Sciatic nerve (tissue), 2 donors: ENCODE data around the gene TRPM7. TPM values are rescaled to one million over a fixed set of nuclear protein-coding genes. Genes with fewer than 3 reads are reported as not detected.
A peak's percentile ranks its signal among the peaks of the same experiment; 100 is the strongest.
"Not testable (repeated sequence)": the region's sequence is repeated elsewhere in the genome, so short reads cannot be mapped to it uniquely, and the experiment has no call there.

Source experiments
- ATAC-seq: fragments of 200-7000 bp; cut with Tn5 transposase; one replicate; pipeline ENCODE4 v1.9.1; 2020; ENCODE audit warnings: mild to moderate bottlenecking, moderate library complexity
- DNase-seq: peaks from one replicate; pipeline ENCODE4 v3.0.0-alpha.2; 2020; ENCODE audit warnings: low spot score
- intact Hi-C: fragments of 100-400 bp; cut with DNase I; formaldehyde crosslinking; loops from one replicate; pipeline ENCODE4 v1.14.2; 2022
- total RNA-seq: library from RNA; stranded (reverse); fragmentation: NEBNext Ultra II Directional; extraction: Animal tissue kit (Norgen Biotek cat#: 25700); gene quantifications from one replicate; pipeline ENCODE4 v1.2.1, GENCODE V29; 2021
- donor health status: DM: no; HTN: no; CAD: no.
- donor health status: DM: no; HTN: no; CAD: no.

TRPM7 gene, protein sequence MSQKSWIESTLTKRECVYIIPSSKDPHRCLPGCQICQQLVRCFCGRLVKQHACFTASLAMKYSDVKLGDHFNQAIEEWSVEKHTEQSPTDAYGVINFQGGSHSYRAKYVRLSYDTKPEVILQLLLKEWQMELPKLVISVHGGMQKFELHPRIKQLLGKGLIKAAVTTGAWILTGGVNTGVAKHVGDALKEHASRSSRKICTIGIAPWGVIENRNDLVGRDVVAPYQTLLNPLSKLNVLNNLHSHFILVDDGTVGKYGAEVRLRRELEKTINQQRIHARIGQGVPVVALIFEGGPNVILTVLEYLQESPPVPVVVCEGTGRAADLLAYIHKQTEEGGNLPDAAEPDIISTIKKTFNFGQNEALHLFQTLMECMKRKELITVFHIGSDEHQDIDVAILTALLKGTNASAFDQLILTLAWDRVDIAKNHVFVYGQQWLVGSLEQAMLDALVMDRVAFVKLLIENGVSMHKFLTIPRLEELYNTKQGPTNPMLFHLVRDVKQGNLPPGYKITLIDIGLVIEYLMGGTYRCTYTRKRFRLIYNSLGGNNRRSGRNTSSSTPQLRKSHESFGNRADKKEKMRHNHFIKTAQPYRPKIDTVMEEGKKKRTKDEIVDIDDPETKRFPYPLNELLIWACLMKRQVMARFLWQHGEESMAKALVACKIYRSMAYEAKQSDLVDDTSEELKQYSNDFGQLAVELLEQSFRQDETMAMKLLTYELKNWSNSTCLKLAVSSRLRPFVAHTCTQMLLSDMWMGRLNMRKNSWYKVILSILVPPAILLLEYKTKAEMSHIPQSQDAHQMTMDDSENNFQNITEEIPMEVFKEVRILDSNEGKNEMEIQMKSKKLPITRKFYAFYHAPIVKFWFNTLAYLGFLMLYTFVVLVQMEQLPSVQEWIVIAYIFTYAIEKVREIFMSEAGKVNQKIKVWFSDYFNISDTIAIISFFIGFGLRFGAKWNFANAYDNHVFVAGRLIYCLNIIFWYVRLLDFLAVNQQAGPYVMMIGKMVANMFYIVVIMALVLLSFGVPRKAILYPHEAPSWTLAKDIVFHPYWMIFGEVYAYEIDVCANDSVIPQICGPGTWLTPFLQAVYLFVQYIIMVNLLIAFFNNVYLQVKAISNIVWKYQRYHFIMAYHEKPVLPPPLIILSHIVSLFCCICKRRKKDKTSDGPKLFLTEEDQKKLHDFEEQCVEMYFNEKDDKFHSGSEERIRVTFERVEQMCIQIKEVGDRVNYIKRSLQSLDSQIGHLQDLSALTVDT (N-terminal part only)
- total RNA-seq = 57.8 TPM

DNA sequence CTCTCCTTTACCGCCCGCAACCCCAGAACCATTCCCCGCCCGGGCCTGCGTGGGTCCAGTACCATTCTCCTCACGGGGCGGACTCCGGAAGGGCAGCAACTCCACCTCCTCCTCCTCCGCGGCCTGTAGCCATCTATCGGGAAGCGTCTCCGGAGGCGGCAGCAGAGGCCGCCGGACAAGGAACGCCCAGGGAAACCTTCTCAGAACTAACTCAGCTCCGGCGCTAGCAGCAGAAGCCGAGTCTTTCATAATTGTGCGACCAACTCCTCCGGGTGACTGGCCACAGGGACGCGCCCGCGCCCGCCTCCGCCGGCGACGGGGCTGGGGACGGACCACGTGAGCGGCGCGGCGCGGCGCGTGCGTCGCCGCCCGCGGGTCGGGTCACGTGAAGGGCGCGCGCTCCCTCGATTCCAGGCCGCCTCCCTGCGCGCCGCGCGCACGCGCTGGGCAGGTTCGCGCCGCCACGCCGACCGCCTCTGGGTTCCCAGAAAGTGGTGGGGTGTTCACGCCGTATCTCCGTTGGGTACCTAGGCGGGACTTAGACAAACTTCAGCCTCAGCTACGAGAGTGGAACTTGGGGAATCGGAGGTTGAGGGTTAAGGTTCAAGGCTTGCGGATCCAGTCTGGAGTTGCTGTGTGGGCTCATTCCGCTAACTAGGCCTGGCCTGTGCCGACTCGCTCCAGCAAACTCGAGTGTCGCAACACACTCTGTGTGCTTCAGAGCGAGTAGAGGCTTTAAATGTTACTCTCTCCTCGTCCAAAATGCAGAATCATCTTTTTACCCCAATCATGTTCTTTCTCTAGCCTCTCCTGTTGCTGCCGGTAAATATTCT is at the start of gene TRPM7:
TRPM7 (minus strand) TSS at position 329 of the 833 bp plus-strand sequence; CDS start at position 65, 264 bp downstream.
- ATAC-seq = peak; percentile 97
- peak; percentile 94 for DNase-seq
- intact Hi-C loops = no loop called here

DNA sequence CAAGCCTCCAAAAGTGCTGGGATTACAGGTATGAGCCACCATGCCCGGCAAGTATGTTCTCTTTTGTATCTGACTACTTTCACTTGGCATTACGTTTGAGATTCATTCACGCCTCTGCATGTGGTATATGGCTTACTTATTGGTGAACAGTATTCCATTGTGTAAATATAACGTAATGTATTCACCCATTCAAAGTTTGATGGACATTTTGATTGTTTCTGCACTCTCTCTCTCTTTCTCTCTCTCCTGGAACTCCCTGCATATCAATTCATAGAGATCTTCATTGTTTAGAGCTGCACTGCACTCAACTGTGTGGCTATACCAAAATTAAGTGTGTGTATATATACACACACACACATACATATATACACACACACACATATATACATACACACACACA is 48.6 kb upstream of the TRPM7 start:
- DNase-seq = no peak
- ATAC-seq = no peak
- intact Hi-C loops = no loop called here

DNA sequence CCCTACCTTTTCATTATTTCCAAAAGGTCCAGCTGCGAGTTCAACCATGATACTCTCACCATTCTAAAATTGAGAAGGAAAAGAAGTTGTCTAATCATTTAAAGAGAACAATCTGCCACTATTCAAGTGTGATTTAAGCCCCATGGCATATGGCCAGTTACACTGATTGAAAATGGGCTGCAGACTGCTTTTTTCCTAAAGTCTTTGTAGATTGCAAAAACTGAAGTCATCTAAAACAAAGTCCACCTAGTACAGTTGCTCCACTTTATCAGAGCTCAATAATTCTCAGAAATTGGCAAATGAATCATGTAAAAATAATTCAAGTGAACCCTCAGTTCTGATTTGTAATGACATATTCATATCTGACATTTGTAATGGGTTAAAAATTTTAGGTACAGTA is 39.7 kb upstream of the TRPM7 start:
- DNase-seq (no peak), ATAC-seq (no peak)
- intact Hi-C loops = no loop called here

DNA sequence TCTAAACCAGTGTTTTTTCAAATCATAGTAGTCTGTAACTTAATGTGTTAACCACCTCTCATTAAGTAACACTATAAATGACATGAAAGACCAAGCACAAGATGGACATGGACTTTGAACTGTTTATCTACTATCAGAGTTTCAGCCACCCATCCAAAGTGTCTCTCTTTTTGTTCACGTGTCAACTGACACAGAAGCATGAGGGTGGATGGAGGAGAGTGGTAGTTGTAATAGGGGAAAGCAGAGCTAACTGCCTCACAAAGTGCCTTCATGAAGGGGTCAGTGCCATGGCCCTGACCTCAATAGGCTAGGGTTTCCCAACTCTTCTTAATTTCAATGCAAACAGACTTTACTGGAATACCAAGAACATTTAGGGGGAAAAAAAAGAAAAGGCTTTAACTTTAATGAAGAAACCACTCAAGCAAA is 32.1 kb upstream of the TRPM7 start:
- ATAC-seq (no peak), DNase-seq (no peak)
- intact Hi-C loops = no loop called here

DNA sequence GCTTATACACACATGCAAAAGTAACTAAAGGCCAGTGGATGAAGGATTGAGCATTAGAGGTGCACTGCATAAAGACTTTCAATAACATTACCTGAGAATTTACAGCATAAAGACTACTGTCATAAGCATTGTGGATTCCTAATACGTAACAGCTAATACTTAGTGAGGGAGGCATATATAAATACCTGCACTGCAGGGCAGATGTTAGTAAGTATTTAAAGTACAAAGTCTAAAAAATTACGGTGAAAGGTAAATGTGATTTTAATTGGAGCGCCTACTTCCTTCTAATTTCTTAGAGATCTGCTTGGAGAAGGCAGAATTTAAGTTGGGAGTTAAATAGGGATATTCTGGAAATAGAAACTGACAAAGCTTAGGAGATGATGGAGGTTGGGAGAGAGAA is 25.4 kb upstream of the TRPM7 start:
- intact Hi-C loops = no loop called here
- ATAC-seq (no peak), DNase-seq (no peak)

DNA sequence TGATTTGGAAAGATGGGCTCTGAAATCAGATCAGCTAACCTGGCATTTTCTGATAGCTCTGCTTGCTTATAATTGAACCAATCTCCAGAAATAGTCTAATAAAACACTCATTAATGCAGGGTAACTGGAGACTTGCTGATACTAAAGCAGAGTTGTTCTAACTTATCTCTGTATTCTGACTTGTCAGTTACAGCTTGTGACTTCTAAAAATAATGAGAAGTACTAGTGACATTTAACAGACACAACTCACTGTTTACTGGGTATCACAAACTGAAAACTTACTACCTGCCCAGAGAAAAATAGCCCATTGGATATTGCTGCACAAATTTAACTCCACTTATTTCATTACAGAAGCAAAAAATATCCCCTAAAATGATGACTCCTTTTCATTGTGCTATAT is 24.0 kb upstream of the TRPM7 start:
- DNase-seq = no peak
- intact Hi-C loops = no loop called here
- ATAC-seq = no peak

DNA sequence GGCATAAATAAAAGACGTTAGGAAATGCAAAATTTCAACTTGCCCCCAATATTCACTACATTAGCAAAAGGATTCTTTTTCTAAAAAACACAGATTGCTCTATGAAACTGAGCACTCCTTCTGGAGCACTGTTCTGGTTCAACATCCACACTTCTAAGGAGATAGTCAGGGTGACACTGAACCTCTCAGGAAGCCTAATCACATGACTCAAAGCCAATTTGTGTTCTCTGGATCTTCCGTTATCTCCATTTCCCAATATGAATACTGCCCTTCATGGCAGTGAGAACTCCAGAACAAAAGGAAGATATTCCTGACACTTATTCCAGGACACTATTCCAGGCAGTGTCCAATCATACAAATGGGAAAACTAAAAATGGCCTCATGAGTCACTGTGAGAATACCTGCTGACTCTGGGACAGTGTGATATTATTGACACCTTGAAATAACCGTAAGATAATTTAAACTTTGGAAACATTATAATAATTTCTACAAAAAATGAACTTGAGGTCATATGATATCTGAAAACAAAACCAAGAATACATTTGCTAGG is 21.4 kb upstream of the TRPM7 start:
- intact Hi-C loops = no loop called here
- DNase-seq (no peak), ATAC-seq (no peak)

DNA sequence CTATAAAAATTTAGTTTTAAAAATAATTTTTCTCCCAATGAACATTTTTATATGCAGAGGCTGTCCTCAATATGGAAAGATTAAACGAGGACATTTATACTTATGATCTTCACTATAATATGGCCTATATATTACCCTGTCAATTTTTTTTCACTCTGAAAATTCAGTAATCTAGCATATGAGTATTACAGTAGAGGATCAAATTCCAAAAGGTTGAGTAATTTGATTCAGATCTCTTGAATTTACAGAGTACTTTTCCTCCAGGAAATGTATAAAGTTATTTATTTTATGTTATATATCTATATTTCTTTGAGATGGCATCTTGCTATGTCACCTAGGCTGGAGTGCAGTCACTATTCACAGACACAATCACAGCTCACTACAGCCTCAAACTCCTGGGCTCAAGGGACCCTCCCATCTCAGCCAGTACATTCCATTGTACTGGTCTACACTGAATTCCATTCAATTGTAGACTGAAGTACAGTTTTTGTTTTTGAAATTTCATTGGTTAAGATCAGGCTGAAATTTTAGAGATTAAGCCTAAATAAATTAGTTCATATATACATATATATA is 16.3 kb upstream of the TRPM7 start:
- no peak for DNase-seq
- intact Hi-C loops = no loop called here
- ATAC-seq = no peak

DNA sequence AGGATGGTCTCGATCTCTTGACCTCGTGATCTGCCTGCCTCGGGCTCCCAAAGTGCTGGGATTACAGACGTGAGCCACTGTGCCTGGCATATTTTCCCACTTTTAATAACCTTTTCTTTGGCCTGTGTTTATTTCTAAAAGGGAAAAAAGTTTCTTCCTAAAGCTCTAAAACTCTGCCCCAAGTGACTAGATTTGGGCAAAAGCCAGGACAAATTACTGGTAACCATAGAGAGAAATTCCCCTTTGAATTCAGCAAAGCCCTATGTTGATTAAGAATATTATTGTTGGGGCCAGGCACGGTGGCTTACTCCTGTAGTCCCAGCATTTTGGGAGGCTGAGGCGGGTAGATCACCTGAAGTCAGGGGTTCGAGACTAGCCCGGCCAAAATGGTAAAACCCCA is 11.5 kb upstream of the TRPM7 start:
- DNase-seq = no peak
- intact Hi-C loops = no loop called here
- ATAC-seq = no peak

DNA sequence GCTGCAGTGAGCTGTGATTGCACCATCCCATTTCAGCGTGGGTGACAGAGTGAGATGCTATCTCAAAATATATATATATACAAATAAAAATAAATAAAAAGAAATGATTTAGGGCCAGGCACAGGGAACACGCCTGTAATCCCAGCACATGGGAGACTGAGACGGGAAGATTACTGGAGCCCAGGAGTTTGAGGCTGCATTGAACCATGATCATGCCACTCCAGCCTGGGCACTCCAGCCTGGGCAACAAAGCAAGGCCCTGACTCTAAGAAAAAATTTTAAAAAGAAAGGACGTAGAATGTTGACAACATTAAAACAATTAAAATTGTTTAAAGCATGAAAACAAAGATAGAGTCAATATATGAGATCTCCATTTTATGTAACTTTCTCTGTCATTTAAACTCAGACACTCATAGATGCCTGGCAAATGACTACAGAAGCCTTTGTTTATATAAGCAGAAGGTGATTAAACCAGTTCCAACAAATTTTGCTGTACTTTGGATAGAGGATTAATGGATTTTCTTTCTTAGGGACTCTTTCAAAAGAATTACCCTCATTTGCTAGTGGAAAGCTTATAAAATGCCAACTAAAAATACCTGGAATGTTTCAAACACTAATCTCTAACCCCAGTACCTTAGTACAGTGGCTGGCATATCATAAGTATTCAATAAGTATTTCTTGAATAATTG is 10.7 kb upstream of the TRPM7 start:
- ATAC-seq = no peak
- no peak for DNase-seq
- intact Hi-C loops = no loop called here

DNA sequence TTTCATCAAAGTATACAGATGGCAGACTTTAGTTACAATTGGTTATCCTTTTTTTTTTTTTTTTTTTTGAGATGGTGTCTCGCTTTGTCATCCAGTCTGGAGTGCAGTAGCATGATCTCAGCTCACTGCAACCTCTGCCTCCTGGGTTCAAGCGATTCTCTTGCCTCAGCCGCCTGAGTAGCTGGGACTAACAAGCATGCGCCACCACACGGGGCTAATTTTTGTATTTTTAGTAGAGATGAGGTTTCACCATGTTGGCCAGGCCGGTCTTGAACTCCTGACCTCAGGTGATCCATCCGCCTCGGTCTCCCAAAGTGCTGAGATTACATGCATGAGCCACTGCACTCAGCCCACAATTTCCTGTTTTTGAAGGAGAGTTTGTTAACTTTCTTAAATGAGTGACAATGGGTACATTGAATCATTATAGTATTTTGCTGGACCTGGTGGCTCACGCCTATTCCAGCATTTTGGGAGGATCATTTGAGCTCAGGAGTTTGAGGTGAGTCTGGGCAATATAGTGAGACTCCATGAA is 8.1 kb upstream of the TRPM7 start:
- intact Hi-C loops = not testable (repeated sequence)

DNA sequence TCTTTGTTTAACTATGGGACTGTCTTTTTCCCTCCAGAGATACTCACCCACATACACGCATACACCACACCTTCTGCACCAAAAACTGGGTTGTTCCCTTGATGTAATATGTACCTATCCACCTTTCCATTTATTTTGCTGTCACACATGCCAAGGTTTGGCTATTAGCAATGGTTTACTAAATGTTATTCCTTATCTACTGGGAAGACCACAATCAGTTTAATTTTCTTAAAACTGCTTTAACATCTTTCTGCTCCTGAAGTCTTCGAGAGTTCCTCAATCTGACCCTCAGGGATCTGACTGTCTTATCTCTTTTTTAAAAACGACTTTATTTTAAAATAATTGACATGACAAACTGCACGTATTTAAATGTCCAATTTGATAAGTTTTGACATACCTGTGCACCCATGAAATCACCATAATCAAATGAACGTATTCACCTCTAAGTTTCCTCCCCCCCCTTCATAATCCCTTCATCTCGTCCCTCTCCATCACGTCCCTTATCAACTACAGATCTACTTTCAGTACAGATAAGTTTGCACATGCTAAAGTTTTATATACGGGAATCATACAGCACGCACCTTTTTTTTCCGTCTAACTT is 805 bp upstream of the TRPM7 start:
- ATAC-seq = peak; percentile 7
- intact Hi-C loops = no loop called here
- no peak for DNase-seq

More for the DNA sequence above, 8.1 kb upstream of the TRPM7 start:
- not testable (repeated sequence) for ATAC-seq, DNase-seq

DNA sequence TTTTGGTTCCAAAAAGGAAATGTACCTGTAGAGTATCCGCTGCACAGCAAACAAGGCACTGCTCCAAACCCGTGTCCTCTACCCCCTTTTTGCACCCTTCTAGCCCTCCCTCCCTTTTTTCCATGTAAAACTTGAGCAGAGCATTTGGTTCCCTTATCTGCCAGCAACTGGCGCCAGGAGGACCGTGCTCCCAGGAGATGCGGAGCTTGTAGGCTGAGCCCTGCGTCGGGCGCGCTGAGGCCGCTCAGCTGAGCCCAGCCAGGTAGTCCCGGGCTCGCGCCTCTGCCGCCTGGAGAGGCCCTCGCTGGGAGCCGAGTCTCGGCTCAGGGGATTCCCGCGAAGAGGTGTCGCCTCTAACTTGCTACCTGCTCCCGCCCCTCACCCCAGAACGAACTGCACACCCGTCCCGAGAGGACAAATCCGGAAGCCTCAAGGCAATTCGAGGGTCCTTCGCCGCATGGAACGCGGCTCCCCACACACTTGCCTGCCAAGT is 575 bp downstream of the TRPM7 start:
- intact Hi-C loops = no loop called here
- DNase-seq (peak; percentile 72), ATAC-seq (peak; percentile 77)

DNA sequence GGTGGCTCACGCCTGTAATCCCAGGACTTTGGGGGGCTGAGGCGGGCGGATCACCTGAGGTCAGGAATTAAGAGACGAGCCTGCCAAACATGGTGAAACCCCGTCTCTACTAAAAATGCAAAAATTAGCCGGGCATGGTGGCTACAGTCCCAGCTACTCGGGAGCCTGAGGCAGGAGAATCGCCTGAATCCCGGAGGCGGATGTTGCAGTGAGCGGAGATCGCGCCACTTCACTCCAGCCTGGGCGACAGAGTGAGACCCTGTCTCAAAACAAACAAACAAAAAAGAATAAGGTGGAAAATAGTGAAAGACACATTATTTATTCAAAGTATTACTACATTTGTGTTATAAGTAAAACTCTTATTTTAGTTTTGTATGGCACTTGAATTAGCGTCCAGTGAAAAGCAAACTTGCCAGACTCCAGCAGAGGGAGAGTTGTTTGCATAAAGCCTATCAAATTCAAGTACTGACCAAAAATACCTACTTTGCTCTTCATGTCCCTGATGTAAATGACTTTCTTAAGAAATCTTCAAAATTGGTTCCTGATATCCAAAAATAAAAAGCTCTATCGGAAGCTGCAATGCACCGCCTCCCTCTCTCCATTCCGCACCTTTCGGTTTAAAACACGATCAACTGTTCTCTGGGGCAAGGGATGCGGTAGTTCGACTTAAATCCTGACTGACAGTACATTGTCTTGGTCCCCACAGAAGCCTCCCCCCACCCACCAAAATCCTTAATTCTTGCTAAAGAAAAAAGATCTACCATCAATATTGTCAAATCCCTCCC is 1.2 kb downstream of the TRPM7 start:
- no peak for ATAC-seq
- no peak for DNase-seq
- intact Hi-C loops = no loop called here

DNA sequence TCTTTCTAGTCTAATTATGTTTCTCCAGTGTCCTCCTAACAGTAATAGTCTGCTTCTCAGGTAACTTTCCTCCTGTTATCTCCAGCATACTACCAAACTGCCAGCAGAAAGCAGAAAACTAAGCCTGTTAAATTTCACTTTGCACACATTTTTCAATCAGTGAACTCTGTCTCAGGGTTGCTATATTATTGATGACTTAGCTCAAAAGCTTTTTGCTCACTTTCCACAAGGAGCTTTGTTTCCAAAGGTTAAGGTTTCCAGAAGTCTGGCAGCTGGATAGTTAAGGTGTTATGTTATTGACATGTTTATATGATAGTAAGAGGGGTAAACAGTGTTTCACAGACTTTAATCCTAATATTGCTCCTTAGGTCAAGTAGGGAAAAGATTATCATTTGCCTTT is 5.1 kb downstream of the TRPM7 start:
- no peak for DNase-seq
- ATAC-seq = no peak
- intact Hi-C loops = no loop called here
